ENCODE results near the gene SRR.
"Not testable (repeated sequence)": the region's sequence is repeated elsewhere in the genome, so short reads cannot be mapped to it uniquely, and the experiment has no call there.

SRR gene

GRCh38 chr17:2289878-2290478, 13.8 kb upstream of the SRR start:
- DNase-seq (ENCODE audit: low spot score): no peak

GRCh38 chr17:2292100-2292499, 11.7 kb upstream of the SRR start:
- no peak for DNase-seq (ENCODE audit: low spot score)

- no peak for DNase-seq (ENCODE audit: low spot score)
Observed at GRCh38 chr17:2295575-2295974, 8.2 kb upstream of the SRR start.

GRCh38 chr17:2297023-2297422, 6.7 kb upstream of the SRR start:
- no peak for DNase-seq (ENCODE audit: low spot score)

GRCh38 chr17:2299136-2299535, 4.6 kb upstream of the SRR start:
- no peak for DNase-seq (ENCODE audit: low spot score)

- no peak for DNase-seq (ENCODE audit: low spot score)
Observed at GRCh38 chr17:2299756-2300155, 4.0 kb upstream of the SRR start.

GRCh38 chr17:2302778-2303203, 959 bp upstream of the SRR start:
- no peak for DNase-seq (ENCODE audit: low spot score)

- no peak for DNase-seq (ENCODE audit: low spot score)
Observed at GRCh38 chr17:2304931-2305330, 1.2 kb downstream of the SRR start.

GRCh38 chr17:2309338-2310154, 5.8 kb downstream of the SRR start:
- no peak for DNase-seq (ENCODE audit: low spot score)

- no peak for DNase-seq (ENCODE audit: low spot score)
Observed at GRCh38 chr17:2312736-2313135, 9.0 kb downstream of the SRR start.

- DNase-seq (ENCODE audit: low spot score): not testable (repeated sequence)
Observed at GRCh38 chr17:2316916-2317205, 13.1 kb downstream of the SRR start.

- DNase-seq (ENCODE audit: low spot score): no peak
Observed at GRCh38 chr17:2317796-2318195, 14.0 kb downstream of the SRR start.

- DNase-seq (ENCODE audit: low spot score): no peak
Observed at GRCh38 chr17:2319051-2319450, 15.3 kb downstream of the SRR start.

- no peak for DNase-seq (ENCODE audit: low spot score)
Observed at GRCh38 chr17:2321399-2321798, 17.6 kb downstream of the SRR start.

- DNase-seq (ENCODE audit: low spot score): no peak
Observed at GRCh38 chr17:2323629-2324314, 20.0 kb downstream of the SRR start.

GRCh38 chr17:2331303-2331702, 27.6 kb downstream of the SRR start:
- DNase-seq (ENCODE audit: low spot score): no peak

GRCh38 chr17:2335726-2336214, 32.0 kb downstream of the SRR start:
- peak; percentile 12 for DNase-seq (ENCODE audit: low spot score)

- DNase-seq (ENCODE audit: low spot score): peak; percentile 98
Observed at GRCh38 chr17:2336215-2336851, 32.6 kb downstream of the SRR start, which contains the start of gene TSR1. TSS of gene TSR1 (minus strand) at chr17:2336457. CDS start at chr17:2336427, 30 bp downstream.

GRCh38 chr17:2336852-2337543, 33.2 kb downstream of the SRR start, which contains the start of gene SGSM2:
TSS of gene SGSM2 (plus strand) at chr17:2337501. CDS start at chr17:2337689, 188 bp downstream.
- DNase-seq (ENCODE audit: low spot score): peak; percentile 69

- peak; percentile 85 for DNase-seq (ENCODE audit: low spot score)
Observed at GRCh38 chr17:2337544-2338314, 34.0 kb downstream of the SRR start.

GRCh38 chr17:2338315-2338657, 34.5 kb downstream of the SRR start:
- no peak for DNase-seq (ENCODE audit: low spot score)

Data from AG08395 (cell line).